HEK293 (cell line): ENCODE data around the gene PRRG4.

ENCODE experiments used
- CTCF ChIA-PET: fragments of 350-600 bp; formaldehyde crosslinking; extraction: SDS; loops from one replicate; lab custom pipeline; 2021; ENCODE audit warnings: antibody characterized with exemption; lab: Yijun Ruan, JAX
- POLR2A ChIA-PET: fragments of 300-600 bp; formaldehyde crosslinking; extraction: SDS; loops from one replicate; lab custom pipeline; 2020; ENCODE audit warnings: antibody characterized with exemption, inconsistent platforms; lab: Yijun Ruan, JAX
- H3K27ac ChIP-seq: fragments of 200-500 bp; sonication (Bioruptor generic); 2 replicates; pipeline ENCODE4 v1.5.1; 2014; ENCODE audit warnings: low read depth, low read length, control low read depth, inconsistent platforms; ENCODE audit errors: extremely low read depth
- H3K36me3 ChIP-seq, 2 experiments: fragments of 200-500 bp in 1 of 2; sonication (Bioruptor generic) in 1 of 2; 1 replicate in 1 of 2; 2 replicates in 1 of 2; pipeline ENCODE4 v1.5.1; 2014 to 2017; ENCODE audit warnings: inconsistent platforms in 2 of 2, low read length in 2 of 2; ENCODE audit not compliant: control insufficient read depth in 2 of 2, insufficient read depth in 1 of 2
- H3K4me1 ChIP-seq: fragments of 200-500 bp; sonication (Bioruptor generic); 2 replicates; pipeline ENCODE4 v1.5.1; 2014; ENCODE audit warnings: mild to moderate bottlenecking, low read length, inconsistent platforms; ENCODE audit not compliant: control insufficient read depth, insufficient read depth
- H3K4me3 ChIP-seq: 2 replicates; pipeline ENCODE4 v1.5.1; 2011; ENCODE audit warnings: low read depth, mild to moderate bottlenecking, control low read depth, low read length, moderate library complexity
- H3K9me3 ChIP-seq: fragments of 200-500 bp; sonication (Bioruptor generic); 2 replicates; pipeline ENCODE4 v1.5.1; 2014; ENCODE audit warnings: low read depth, low read length, inconsistent platforms; ENCODE audit not compliant: control insufficient read depth, insufficient read depth
- FEZF1 ChIP-seq: fragments of 450-650 bp; formaldehyde crosslinking; IDR thresholded peaks from 2 replicates; pipeline ENCODE4 v1.5.1; 2016; ENCODE audit warnings: missing biosample characterization, missing genetic modification characterization
- HOXD13 ChIP-seq: sonication (generic); formaldehyde crosslinking; IDR thresholded peaks from 2 replicates; pipeline ENCODE4 v1.8.0; 2022; ENCODE audit warnings: missing genetic modification reagents, borderline replicate concordance
- MEIS1 ChIP-seq: sonication (generic); formaldehyde crosslinking; IDR thresholded peaks from 2 replicates; pipeline ENCODE4 v1.8.1; 2022; ENCODE audit warnings: missing genetic modification reagents, mild to moderate bottlenecking, borderline replicate concordance
- PRDM2 ChIP-seq: fragments of 450-650 bp; formaldehyde crosslinking; IDR thresholded peaks from 2 replicates; pipeline ENCODE4 v1.5.1; 2016; ENCODE audit warnings: missing biosample characterization, missing genetic modification characterization, borderline replicate concordance
- REPIN1 ChIP-seq: fragments of 450-650 bp; formaldehyde crosslinking; IDR thresholded peaks from 2 replicates; pipeline ENCODE4 v1.5.1; 2017; ENCODE audit warnings: missing biosample characterization, missing genetic modification characterization, low read depth
- SCRT1 ChIP-seq: fragments of 450-650 bp; formaldehyde crosslinking; IDR thresholded peaks from 2 replicates; pipeline ENCODE4 v1.5.1; 2016; ENCODE audit warnings: missing biosample characterization, missing genetic modification characterization, borderline replicate concordance
- ZBTB20 ChIP-seq: fragments of 450-650 bp; formaldehyde crosslinking; IDR thresholded peaks from 2 replicates; pipeline ENCODE4 v1.5.1; 2016; ENCODE audit warnings: missing biosample characterization, missing genetic modification characterization
- ZBTB6 ChIP-seq: fragments of 450-650 bp; formaldehyde crosslinking; IDR thresholded peaks from 2 replicates; pipeline ENCODE4 v1.5.1; 2017; ENCODE audit warnings: missing biosample characterization, missing genetic modification characterization
- ZNF16 ChIP-seq: fragments of 450-650 bp; formaldehyde crosslinking; IDR thresholded peaks from 2 replicates; pipeline ENCODE4 v1.5.1; 2016; ENCODE audit warnings: low read depth, missing biosample characterization, missing genetic modification characterization
- ZNF404 ChIP-seq: fragments of 450-650 bp; formaldehyde crosslinking; IDR thresholded peaks from 2 replicates; pipeline ENCODE4 v1.5.1; 2017; ENCODE audit warnings: missing biosample characterization, missing genetic modification characterization
- ZNF488 ChIP-seq: fragments of 450-650 bp; formaldehyde crosslinking; IDR thresholded peaks from 2 replicates; pipeline ENCODE4 v1.5.1; 2016; ENCODE audit warnings: missing biosample characterization, missing genetic modification characterization
- ZNF544 ChIP-seq: fragments of 450-650 bp; formaldehyde crosslinking; IDR thresholded peaks from 2 replicates; pipeline ENCODE4 v1.5.0; 2017; ENCODE audit warnings: missing biosample characterization, missing genetic modification characterization
- ZNF621 ChIP-seq: fragments of 450-650 bp; formaldehyde crosslinking; IDR thresholded peaks from 2 replicates; pipeline ENCODE4 v1.5.1; 2017; ENCODE audit warnings: missing biosample characterization, missing genetic modification characterization
- ZNF623 ChIP-seq: fragments of 450-650 bp; formaldehyde crosslinking; IDR thresholded peaks from 2 replicates; pipeline ENCODE4 v1.5.1; 2016; ENCODE audit warnings: missing biosample characterization, missing genetic modification characterization
- ZNF624 ChIP-seq: fragments of 450-650 bp; formaldehyde crosslinking; IDR thresholded peaks from 2 replicates; pipeline ENCODE4 v1.5.1; 2017; ENCODE audit warnings: missing biosample characterization, missing genetic modification characterization
- ZNF677 ChIP-seq: fragments of 450-650 bp; IDR thresholded peaks from 2 replicates; pipeline ENCODE4 v1.5.0; 2018; ENCODE audit warnings: missing biosample characterization, mild to moderate bottlenecking, missing genetic modification characterization, moderate library complexity
- ZNF707 ChIP-seq: fragments of 450-650 bp; formaldehyde crosslinking; IDR thresholded peaks from 2 replicates; pipeline ENCODE4 v1.5.1; 2016; ENCODE audit warnings: missing biosample characterization, missing genetic modification characterization
- ZNF777 ChIP-seq: fragments of 450-650 bp; formaldehyde crosslinking; IDR thresholded peaks from 2 replicates; pipeline ENCODE4 v1.5.1; 2017; ENCODE audit warnings: missing biosample characterization, missing genetic modification characterization, borderline replicate concordance
- TF ChIP-seq, protein P1 (sequence below): IDR thresholded peaks from 2 replicates; pipeline ENCODE4 v1.6.1; 2011; ENCODE audit warnings: mild to moderate bottlenecking, low read depth, low read length, borderline replicate concordance
- TF ChIP-seq, protein P2 (sequence below): sonication (generic); formaldehyde crosslinking; IDR thresholded peaks from 2 replicates; pipeline ENCODE4 v1.8.1; 2022; ENCODE audit warnings: mild to moderate bottlenecking, moderate library complexity, missing genetic modification reagents

PRRG4 gene

DNA sequence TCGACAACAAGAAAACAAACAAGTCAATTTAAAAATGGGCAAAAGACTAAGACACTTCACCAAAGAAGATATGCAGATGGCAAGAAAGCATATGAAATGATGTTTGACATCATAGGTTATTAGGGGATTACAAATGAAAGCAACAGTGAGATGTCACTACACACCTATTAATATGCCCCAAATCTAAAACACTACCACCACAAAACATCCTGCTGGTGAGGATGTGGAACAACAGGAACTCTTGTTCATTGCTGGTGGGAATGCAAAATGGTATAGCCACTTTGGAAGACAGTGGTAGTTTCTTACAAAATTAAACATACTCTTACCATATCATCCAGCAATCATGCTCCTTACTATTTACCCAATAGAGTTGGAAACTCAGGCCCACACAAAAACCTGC, 29.0 kb downstream of the PRRG4 start:
- ChIA-PET POLR2A (no interaction called here), CTCF (interaction anchor here (0.7 kb wide), 1 partner anchor 1706 kb away, joined by 3 read pairs; no protein-coding TSS in a partner anchor)
- Histone ChIP-seq H3K36me3 (no peaks in the 10 kb centered on the region), H3K4me1 (no peaks in the 10 kb centered on the region)
- TF ChIP-seq ZNF623: no peak
- TF ChIP-seq HOXD13: no peak
- TF ChIP-seq ZNF16 (tag by site-specific recombination): no peak
- TF ChIP-seq FEZF1 (tag by site-specific recombination): no peak
- TF ChIP-seq MEIS1: no peak
- TF ChIP-seq ZNF777 (tag by site-specific recombination): no peak
- TF ChIP-seq ZBTB20: no peak
- TF ChIP-seq ZNF707 (tag by site-specific recombination): no peak
- TF ChIP-seq PRDM2 (tag by site-specific recombination): no peak
- no peak for TF ChIP-seq ZNF621 (tag by site-specific recombination)
- TF ChIP-seq ZNF544 (tag by site-specific recombination): no peak
- no peak for TF ChIP-seq REPIN1 (tag by site-specific recombination)
- no peak for TF ChIP-seq ZNF404 (tag by site-specific recombination)
- TF ChIP-seq, protein P1, sequence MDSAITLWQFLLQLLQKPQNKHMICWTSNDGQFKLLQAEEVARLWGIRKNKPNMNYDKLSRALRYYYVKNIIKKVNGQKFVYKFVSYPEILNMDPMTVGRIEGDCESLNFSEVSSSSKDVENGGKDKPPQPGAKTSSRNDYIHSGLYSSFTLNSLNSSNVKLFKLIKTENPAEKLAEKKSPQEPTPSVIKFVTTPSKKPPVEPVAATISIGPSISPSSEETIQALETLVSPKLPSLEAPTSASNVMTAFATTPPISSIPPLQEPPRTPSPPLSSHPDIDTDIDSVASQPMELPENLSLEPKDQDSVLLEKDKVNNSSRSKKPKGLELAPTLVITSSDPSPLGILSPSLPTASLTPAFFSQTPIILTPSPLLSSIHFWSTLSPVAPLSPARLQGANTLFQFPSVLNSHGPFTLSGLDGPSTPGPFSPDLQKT: no peak
- TF ChIP-seq ZNF677 (tag by site-specific recombination): no peak
- TF ChIP-seq, protein P2, sequence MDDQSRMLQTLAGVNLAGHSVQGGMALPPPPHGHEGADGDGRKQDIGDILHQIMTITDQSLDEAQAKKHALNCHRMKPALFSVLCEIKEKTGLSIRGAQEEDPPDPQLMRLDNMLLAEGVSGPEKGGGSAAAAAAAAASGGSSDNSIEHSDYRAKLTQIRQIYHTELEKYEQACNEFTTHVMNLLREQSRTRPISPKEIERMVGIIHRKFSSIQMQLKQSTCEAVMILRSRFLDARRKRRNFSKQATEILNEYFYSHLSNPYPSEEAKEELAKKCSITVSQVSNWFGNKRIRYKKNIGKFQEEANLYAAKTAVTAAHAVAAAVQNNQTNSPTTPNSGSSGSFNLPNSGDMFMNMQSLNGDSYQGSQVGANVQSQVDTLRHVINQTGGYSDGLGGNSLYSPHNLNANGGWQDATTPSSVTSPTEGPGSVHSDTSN (CRISPR knock-in tag): no peak
- TF ChIP-seq SCRT1 (tag by site-specific recombination): no peak
- TF ChIP-seq ZNF488 (tag by site-specific recombination): no peak
- no peak for TF ChIP-seq ZBTB6
- TF ChIP-seq ZNF624: no peak
- TF ChIP-seq, all 188 proteins: peak for 0
- H3K4me3 ChIP-seq: no peak overlapping the region
- no peak overlapping the region for H3K27ac ChIP-seq
- H3K9me3 ChIP-seq: no peaks in the 10 kb centered on the region
